Pons (tissue), 1 donor: ENCODE data around the gene TP53BP1.

Source experiments
- DNase-seq: peaks from one replicate; pipeline ENCODE4 v3.0.0-alpha.2; 2016; ENCODE audit warnings: low spot score

The TP53BP1 gene

DNA sequence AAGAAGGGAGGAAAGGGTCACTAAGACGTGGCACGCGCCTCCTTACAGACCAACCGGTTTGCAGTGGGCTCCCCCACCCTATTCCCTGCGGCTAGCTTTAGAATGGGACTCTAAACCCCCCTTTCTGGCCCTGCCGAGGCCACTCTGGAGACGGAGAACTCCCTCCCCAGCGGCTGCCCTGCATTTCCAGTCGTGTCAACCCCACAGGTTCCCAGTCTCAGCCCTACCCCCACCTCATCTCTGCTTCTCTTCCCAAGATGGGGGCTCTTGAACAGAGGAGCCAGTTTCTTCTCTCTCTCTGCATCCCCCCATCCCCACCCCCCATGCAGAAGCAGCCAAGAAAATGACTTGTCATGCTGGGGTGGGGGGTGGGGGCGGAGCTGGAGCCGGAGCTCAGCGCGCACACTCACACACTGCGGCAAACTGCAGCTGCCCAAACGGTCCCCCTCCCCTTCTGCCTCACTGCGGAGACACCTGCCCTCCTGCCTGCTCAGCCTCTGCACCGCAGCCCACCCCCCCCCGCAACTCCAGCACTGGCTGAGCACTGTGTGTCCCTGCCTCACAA lies 25.3 kb upstream of the TP53BP1 start:
- peak; percentile 78 for DNase-seq

- peak; percentile 72 for DNase-seq
Observed at GRCh38 chr15:43517354-43518196, 24.6 kb upstream of the TP53BP1 start, which contains the start of gene MAP1A. TSS of gene MAP1A (plus strand) at chr15:43517608. CDS start at chr15:43521474, 3,866 bp downstream.

GRCh38 chr15:43516801-43517353 lies 23.9 kb upstream of the TP53BP1 start:
- DNase-seq = peak; percentile 58

DNA sequence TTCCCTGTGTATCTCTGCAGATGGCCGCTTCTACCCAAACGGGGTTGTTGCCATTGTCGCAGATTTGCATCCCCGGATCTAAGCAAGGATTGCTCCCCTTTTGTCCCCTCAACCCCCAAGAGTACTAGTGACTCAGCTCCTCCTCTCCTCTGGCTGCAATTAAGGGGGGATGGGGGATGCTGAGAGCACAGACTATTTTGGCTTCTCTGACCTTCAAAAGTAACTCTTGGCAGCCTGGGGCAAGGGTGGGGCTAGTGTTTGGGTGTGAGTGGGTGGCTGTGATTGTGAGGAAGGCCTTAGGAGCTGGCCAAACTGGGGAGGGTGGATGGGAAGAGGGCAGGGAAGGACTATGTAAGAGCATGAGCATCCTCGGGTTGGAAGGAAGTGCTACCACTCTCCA lies 23.2 kb upstream of the TP53BP1 start:
- peak; percentile 54 for DNase-seq

GRCh38 chr15:43515741-43516140 lies 22.8 kb upstream of the TP53BP1 start:
- peak; percentile 26 for DNase-seq

- peak; percentile 91 for DNase-seq
Observed at GRCh38 chr15:43514241-43515057, 21.5 kb upstream of the TP53BP1 start.

- no peak for DNase-seq
Observed at GRCh38 chr15:43513550-43513949, 20.6 kb upstream of the TP53BP1 start.

DNA sequence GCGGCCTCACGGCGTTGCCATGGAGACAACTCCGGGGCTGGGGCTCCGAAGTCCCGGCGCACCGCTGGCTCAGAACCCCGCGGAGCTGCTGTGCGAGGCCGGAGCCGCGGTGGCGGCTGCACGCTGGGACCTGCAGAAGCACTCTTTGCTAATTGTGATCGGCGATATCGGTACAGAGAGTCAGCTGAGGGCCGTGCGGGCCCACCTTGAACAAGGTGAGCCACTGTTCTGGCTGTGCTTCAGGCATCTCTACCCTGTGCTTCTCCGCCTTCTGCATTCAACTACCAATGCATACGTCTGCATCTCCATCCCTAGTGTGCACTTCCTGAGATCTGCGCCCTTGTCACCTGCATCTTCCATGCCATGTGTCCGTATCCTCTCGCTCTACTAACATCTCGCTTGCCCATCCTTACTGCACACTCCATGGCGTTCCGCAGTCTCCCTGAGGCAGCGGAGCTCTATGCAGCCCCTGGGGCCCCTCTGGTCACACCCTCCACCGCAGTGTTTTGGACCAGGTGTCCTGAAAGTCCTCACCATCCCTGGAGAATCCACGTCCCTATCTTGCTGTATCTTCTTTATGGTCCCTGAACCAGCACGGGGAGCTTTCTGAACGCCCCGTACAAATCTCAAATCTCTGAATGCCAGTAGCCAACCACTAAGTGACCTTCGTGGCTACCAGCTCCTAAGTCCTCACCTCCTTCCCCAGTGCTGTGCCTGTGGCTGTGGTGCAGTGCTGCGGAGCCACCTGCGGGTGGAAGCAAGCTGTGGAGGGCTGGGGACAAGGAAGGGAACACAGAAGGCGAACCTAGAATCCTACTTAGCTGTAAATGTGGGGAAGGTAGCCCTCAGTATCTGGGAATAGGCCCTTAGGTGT lies 18.3 kb upstream of the TP53BP1 start:
- peak; percentile 34 for DNase-seq

- DNase-seq = peak; percentile 99
Observed at GRCh38 chr15:43510200-43511011, 17.4 kb upstream of the TP53BP1 start.

DNA sequence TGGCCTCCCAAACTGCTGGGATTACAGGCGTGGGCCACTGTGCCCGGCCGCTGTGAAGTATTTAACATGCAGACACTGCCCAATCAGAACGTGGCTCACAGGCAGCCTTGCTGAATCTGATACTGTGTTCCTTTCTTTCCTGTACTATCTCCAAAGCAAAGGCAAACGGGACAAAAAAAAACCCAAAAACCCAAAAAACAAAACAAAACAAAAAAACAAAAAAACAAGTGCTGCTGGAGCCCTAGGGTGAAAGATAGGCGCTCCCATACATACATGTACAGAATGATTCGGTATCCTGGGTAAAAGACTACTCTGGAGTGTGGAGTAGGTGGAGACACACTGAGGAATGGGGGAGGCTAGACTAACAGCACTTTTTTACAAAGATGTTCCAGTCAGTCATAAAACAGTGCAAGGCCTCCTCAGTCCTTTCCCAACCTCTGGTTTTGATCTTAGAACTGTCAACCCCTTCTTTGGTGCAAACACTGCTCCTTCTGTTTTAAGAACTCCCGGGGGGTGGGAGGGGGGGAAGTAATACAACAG lies 16.8 kb upstream of the TP53BP1 start:
- peak; percentile 48 for DNase-seq

DNA sequence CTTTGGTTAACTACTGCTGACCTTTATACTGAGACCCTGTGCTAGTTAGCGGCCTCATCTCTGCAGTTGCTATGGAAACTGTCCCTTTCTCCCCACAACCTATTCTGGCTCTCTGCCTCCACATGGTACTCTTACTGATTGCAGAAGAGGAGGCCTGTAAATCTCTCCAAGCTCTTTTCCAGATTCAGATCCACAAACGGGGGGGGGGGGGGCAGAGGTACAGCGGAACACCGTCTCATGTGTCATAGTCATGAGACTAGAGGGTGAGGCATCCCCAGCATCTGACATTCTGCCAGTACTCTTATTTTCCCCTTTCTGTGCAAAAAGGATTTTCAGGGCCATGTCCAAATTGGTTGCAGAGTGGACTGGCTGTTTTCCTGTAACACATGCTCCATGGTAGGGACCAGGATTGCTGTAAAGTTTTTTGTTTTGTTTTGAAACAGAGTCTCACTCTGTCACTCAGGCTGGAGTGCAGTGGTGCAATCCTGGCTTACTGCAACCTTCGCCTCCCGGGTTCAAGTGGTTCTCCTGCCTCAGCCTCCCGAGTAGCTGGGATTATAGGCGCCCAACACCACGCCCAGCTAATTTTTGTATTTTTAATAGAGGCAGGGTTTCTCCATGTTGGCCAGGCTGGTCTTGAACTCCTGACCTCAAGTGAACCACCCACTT lies 16.2 kb upstream of the TP53BP1 start:
- DNase-seq = no peak

GRCh38 chr15:43508421-43508820 lies 15.5 kb upstream of the TP53BP1 start:
- DNase-seq = no peak

GRCh38 chr15:43505738-43506137 lies 12.8 kb upstream of the TP53BP1 start:
- no peak for DNase-seq

- no peak for DNase-seq
Observed at GRCh38 chr15:43499635-43500034, 6.7 kb upstream of the TP53BP1 start.

DNA sequence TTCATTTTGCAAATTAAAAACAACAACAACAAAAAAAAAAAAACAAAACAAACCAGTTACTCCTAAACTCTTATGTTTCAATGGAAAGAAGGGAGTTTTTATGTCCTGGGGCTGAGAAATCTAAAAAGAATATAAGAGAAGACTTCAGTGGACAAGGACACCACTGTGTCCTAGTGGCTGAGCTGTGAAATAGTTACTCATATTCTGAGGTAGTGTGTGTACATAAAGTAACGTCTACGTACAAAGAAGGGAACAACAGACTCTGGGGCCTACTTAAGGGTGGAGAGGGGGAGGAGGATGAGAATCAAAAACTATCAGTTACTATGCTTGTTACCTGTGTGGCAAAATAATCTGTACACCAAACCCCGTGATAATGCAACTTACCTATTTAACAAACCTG lies 6.0 kb upstream of the TP53BP1 start:
- no peak for DNase-seq

- no peak for DNase-seq
Observed at GRCh38 chr15:43493703-43494472, 932 bp upstream of the TP53BP1 start.

DNA sequence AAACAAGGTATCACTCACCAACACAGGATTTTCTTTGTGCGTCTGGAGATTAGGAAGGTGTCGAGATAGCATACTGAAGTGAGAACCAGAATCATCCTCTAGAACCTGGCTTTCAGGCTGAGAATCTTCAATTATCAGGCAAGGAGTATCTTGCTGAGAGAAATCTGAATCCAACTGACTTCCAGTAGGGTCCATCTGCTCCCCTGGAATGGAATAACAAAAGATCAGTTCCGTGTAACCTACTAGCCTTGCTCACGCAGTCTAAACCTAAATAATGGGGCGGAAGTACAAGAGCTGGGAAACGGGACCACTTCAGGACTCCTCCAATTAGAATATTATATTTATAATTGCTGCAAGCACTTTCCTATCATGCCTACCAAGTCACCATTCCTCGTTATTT lies 690 bp downstream of the TP53BP1 start:
- DNase-seq = peak; percentile 6

DNA sequence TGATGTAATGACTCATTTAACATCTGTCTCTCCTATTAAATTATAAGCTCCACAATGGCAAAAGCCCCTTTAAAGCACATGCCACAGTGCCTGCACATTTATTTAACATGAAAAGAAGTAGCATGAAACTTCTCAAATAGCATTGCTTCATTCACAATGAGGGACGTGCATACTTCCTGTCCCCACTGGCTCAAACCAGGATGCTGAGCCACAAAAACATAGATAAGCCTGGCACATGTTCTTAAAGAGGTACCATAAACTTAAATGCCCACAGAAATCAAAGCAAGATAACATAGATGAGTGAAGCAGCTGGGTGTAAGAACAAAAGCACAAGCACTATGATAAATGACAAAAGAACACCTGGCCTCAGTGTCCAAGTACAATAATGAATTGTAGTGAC lies 3.8 kb downstream of the TP53BP1 start:
- DNase-seq = peak; percentile 12

DNA sequence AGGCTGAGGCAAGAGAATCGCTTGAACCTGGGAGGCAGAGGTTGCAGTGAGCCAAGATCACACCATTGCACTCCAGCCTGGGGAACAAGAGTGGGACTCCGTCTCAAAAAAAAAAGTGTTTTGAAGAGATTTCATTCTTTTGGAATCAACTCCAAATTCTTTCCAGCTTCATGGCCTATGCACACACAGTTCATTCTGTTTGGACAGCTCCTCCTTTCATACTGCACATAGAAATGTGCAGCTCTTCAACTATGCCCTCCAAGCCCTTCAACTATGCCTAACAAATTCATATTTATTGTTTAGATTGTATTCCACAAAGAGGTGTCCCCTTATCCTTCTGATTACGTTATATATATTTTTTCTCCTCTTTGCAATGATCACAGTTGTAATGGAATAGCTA lies 4.2 kb downstream of the TP53BP1 start:
- DNase-seq = no peak
